ENCODE data around the gene C1QTNF2. TPM values are rescaled to one million over a fixed set of nuclear protein-coding genes. Genes with fewer than 3 reads are reported as not detected.
"Not testable (repeated sequence)": the region's sequence is repeated elsewhere in the genome, so short reads cannot be mapped to it uniquely, and the experiment has no call there.

The C1QTNF2 gene
- total RNA-seq, 1 experiment from 2014 or later = not detected

- in situ Hi-C loops (cut with HindIII; ENCODE audit: low sequenced_read_pairs) = no loop called here
- DNase-seq (ENCODE audit: low spot score) = no peak
Observed at GRCh38 chr5:160349935-160350303, 20.5 kb downstream of the C1QTNF2 start.

- in situ Hi-C loops (cut with HindIII; ENCODE audit: low sequenced_read_pairs) = no loop called here
- DNase-seq (ENCODE audit: low spot score) = no peak
Observed at GRCh38 chr5:160349249-160349934, 21.0 kb downstream of the C1QTNF2 start.

GRCh38 chr5:160348080-160348479 lies 22.3 kb downstream of the C1QTNF2 start:
- in situ Hi-C loops (cut with HindIII; ENCODE audit: low sequenced_read_pairs) = no loop called here
- DNase-seq (ENCODE audit: low spot score) = no peak

- no peak for DNase-seq (ENCODE audit: low spot score)
- in situ Hi-C loops (cut with HindIII; ENCODE audit: low sequenced_read_pairs) = no loop called here
Observed at GRCh38 chr5:160347448-160347847, 23.0 kb downstream of the C1QTNF2 start.

GRCh38 chr5:160342413-160342941 lies 27.9 kb downstream of the C1QTNF2 start:
- in situ Hi-C loops (cut with HindIII; ENCODE audit: low sequenced_read_pairs) = no loop called here
- DNase-seq (ENCODE audit: low spot score) = peak; percentile 91

GRCh38 chr5:160341309-160341870 lies 29.0 kb downstream of the C1QTNF2 start:
- no peak for DNase-seq (ENCODE audit: low spot score)
- in situ Hi-C loops (cut with HindIII; ENCODE audit: low sequenced_read_pairs) = no loop called here

GRCh38 chr5:160340513-160340912 lies 29.9 kb downstream of the C1QTNF2 start:
- in situ Hi-C loops (cut with HindIII; ENCODE audit: low sequenced_read_pairs); DNase-seq (ENCODE audit: low spot score): not testable (repeated sequence)

GRCh38 chr5:160339406-160340130 lies 30.9 kb downstream of the C1QTNF2 start:
- in situ Hi-C loops (cut with HindIII; ENCODE audit: low sequenced_read_pairs) = no loop called here

GRCh38 chr5:160334716-160335115 lies 35.7 kb downstream of the C1QTNF2 start:
- in situ Hi-C loops (cut with HindIII; ENCODE audit: low sequenced_read_pairs) = not testable (repeated sequence)

More at GRCh38 chr5:160339406-160340130, 30.9 kb downstream of the C1QTNF2 start:
- peak; percentile 95 for DNase-seq (ENCODE audit: low spot score)

GRCh38 chr5:160333721-160334120 lies 36.7 kb downstream of the C1QTNF2 start:
- in situ Hi-C loops (cut with HindIII; ENCODE audit: low sequenced_read_pairs) = no loop called here
- DNase-seq (ENCODE audit: low spot score) = no peak

More at GRCh38 chr5:160334716-160335115, 35.7 kb downstream of the C1QTNF2 start:
- not testable (repeated sequence) for DNase-seq (ENCODE audit: low spot score)

- in situ Hi-C loops (cut with HindIII; ENCODE audit: low sequenced_read_pairs) = no loop called here
- DNase-seq (ENCODE audit: low spot score) = no peak
Observed at GRCh38 chr5:160330212-160330611, 40.2 kb downstream of the C1QTNF2 start.

GRCh38 chr5:160327818-160328217 lies 42.6 kb downstream of the C1QTNF2 start:
- in situ Hi-C loops (cut with HindIII; ENCODE audit: low sequenced_read_pairs) = no loop called here
- no peak for DNase-seq (ENCODE audit: low spot score)

- in situ Hi-C loops (cut with HindIII; ENCODE audit: low sequenced_read_pairs) = no loop called here
- no peak for DNase-seq (ENCODE audit: low spot score)
Observed at GRCh38 chr5:160326981-160327380, 43.4 kb downstream of the C1QTNF2 start.

- DNase-seq (ENCODE audit: low spot score) = no peak
- in situ Hi-C loops (cut with HindIII; ENCODE audit: low sequenced_read_pairs) = no loop called here
Observed at GRCh38 chr5:160325716-160326115, 44.7 kb downstream of the C1QTNF2 start.

- in situ Hi-C loops (cut with HindIII; ENCODE audit: low sequenced_read_pairs) = no loop called here
- no peak for DNase-seq (ENCODE audit: low spot score)
Observed at GRCh38 chr5:160324886-160325285, 45.5 kb downstream of the C1QTNF2 start.

- no peak for DNase-seq (ENCODE audit: low spot score)
Observed at GRCh38 chr5:160318409-160318808, 52.0 kb downstream of the C1QTNF2 start.

GRCh38 chr5:160317434-160317833 lies 53.0 kb downstream of the C1QTNF2 start:
- no peak for DNase-seq (ENCODE audit: low spot score)
- in situ Hi-C loops (cut with HindIII; ENCODE audit: low sequenced_read_pairs) = no loop called here

More at GRCh38 chr5:160318409-160318808, 52.0 kb downstream of the C1QTNF2 start:
- in situ Hi-C loops (cut with HindIII; ENCODE audit: low sequenced_read_pairs) = no loop called here

GRCh38 chr5:160315968-160316367 lies 54.5 kb downstream of the C1QTNF2 start:
- in situ Hi-C loops (cut with HindIII; ENCODE audit: low sequenced_read_pairs) = no loop called here
- DNase-seq (ENCODE audit: low spot score) = peak; percentile 69

- DNase-seq (ENCODE audit: low spot score) = peak; percentile 63
- in situ Hi-C loops (cut with HindIII; ENCODE audit: low sequenced_read_pairs) = no loop called here
Observed at GRCh38 chr5:160312960-160313727, 57.3 kb downstream of the C1QTNF2 start.

All from G401 (cell line).